ENCODE measurements around the gene EIF3D. TPM values are rescaled to one million over a fixed set of nuclear protein-coding genes. Genes with fewer than 3 reads are reported as not detected.

EIF3D gene
- total and polyA plus RNA-seq, 2 of the 4 experiments (the other 2 are of a cell fraction): 339 to 746 TPM

DNA sequence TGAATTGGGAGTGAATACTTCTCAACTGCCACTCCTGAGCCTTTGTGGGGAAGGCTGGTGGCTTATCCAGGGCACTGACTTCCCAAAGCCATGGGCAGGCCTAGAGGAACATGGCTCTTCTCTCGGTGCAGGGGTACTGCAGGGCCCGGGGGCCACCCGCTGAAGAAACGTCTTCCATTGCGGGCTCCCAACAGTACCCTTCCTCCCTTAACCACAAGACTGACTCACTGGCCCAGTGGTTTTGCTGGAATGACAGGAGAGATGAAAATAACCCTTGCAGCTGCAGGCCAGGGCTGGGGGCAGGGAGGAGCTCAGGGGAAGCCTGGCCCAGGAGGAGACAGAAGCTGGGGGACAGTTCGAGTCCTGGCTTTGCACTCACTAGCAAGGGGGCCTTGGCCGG, 61.0 kb downstream of the EIF3D start:
- dilution Hi-C loops (cut with HindIII; ENCODE audit: low sequenced_read_pairs, unreplicated experiment): no loop called here
- TF ChIP-seq CEBPB (IDR thresholded peaks at IDR 0.05; ENCODE audit: low read depth, low read length) (no peak; the same call in 1 of the 2 replicates), NFE2L2 (IDR thresholded peaks at IDR 0.05; ENCODE audit: low read depth, low read length) (peak; percentile 31; the same call in 1 of the 2 replicates), MAZ (IDR thresholded peaks at IDR 0.05; ENCODE audit: borderline replicate concordance, low read depth, low read length) (peak; percentile 86), POLR2A (IDR thresholded peaks at IDR 0.05; ENCODE audit: low read depth, low read length) (0 out of 2 replicates have a peak, but pooled peaks have one; percentile 54), CHD1 (IDR thresholded peaks at IDR 0.05; ENCODE audit: low read depth, low read length) (no peak), BHLHE40 (IDR thresholded peaks at IDR 0.05; ENCODE audit: low read depth, low read length) (peak; percentile 64), SMC3 (IDR thresholded peaks at IDR 0.05; ENCODE audit: low read depth, low read length) (peak; percentile 48), MXI1 (IDR thresholded peaks at IDR 0.05; ENCODE audit: borderline replicate concordance, low read depth, low read length) (no peak), FOS (IDR thresholded peaks at IDR 0.05; ENCODE audit: low read depth, low read length) (peak; percentile 99), MAFK (IDR thresholded peaks at IDR 0.05; ENCODE audit: low read depth, low read length) (0 out of 2 replicates have a peak, but pooled peaks have one; percentile 13), RAD21 (IDR thresholded peaks at IDR 0.05; ENCODE audit: low read length) (peak; percentile 43), RFX5 (IDR thresholded peaks at IDR 0.05; ENCODE audit: low read depth, low read length) (no peak)
- TF ChIP-seq, protein P1, sequence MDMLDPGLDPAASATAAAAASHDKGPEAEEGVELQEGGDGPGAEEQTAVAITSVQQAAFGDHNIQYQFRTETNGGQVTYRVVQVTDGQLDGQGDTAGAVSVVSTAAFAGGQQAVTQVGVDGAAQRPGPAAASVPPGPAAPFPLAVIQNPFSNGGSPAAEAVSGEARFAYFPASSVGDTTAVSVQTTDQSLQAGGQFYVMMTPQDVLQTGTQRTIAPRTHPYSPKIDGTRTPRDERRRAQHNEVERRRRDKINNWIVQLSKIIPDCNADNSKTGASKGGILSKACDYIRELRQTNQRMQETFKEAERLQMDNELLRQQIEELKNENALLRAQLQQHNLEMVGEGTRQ (IDR thresholded peaks at IDR 0.05; ENCODE audit: low read depth, low read length): no peak
- TF ChIP-seq, protein P2, sequence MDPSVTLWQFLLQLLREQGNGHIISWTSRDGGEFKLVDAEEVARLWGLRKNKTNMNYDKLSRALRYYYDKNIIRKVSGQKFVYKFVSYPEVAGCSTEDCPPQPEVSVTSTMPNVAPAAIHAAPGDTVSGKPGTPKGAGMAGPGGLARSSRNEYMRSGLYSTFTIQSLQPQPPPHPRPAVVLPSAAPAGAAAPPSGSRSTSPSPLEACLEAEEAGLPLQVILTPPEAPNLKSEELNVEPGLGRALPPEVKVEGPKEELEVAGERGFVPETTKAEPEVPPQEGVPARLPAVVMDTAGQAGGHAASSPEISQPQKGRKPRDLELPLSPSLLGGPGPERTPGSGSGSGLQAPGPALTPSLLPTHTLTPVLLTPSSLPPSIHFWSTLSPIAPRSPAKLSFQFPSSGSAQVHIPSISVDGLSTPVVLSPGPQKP (IDR thresholded peaks at IDR 0.05; ENCODE audit: borderline replicate concordance, low read depth, low read length): no peak
- TF ChIP-seq, protein P3, sequence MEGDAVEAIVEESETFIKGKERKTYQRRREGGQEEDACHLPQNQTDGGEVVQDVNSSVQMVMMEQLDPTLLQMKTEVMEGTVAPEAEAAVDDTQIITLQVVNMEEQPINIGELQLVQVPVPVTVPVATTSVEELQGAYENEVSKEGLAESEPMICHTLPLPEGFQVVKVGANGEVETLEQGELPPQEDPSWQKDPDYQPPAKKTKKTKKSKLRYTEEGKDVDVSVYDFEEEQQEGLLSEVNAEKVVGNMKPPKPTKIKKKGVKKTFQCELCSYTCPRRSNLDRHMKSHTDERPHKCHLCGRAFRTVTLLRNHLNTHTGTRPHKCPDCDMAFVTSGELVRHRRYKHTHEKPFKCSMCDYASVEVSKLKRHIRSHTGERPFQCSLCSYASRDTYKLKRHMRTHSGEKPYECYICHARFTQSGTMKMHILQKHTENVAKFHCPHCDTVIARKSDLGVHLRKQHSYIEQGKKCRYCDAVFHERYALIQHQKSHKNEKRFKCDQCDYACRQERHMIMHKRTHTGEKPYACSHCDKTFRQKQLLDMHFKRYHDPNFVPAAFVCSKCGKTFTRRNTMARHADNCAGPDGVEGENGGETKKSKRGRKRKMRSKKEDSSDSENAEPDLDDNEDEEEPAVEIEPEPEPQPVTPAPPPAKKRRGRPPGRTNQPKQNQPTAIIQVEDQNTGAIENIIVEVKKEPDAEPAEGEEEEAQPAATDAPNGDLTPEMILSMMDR (conservative IDR thresholded peaks at IDR 0.05; ENCODE audit: low read depth, low read length): 0 out of 2 replicates have a peak, but pooled peaks have one; percentile 6

More for the DNA sequence above, 61.0 kb downstream of the EIF3D start:
- Histone ChIP-seq H4K91ac (ENCODE audit: insufficient read depth, low read depth, low read length) (peak overlapping the region; percentile 100), H2AFZ (replicated peaks; ENCODE audit: low read length, poor library complexity) (peak overlapping the region; percentile 70), H2BK5ac (ENCODE audit: low read depth, low read length, poor library complexity, severe bottlenecking) (peak overlapping the region; percentile 99), H3K79me1 (ENCODE audit: low read depth in 1 of 2, low read length in 2 of 2) (peaks cover 30 to 88% of the 10 kb centered on the region in 2 experiments), H2BK120ac (ENCODE audit: low read depth, low read length) (peak overlapping the region; percentile 99), H4K20me1 (ENCODE audit: insufficient read depth, low read length) (peaks cover 19% of the 10 kb centered on the region), H3K4me2 (ENCODE audit: low read depth, low read length) (peak overlapping the region; percentile 71), H2AK5ac (ENCODE audit: low read depth, low read length) (peak overlapping the region; percentile 100), H3K27ac (ENCODE audit: insufficient read depth, low read length) (peak overlapping the region; percentile 96), H4K8ac (ENCODE audit: low read depth in 2 of 2, low read length in 2 of 2) (peak overlapping the region; percentile 93 to 99), H3K18ac (ENCODE audit: low read depth, low read length) (peak overlapping the region; percentile 94), H3K27me3 (ENCODE audit: control insufficient read depth, insufficient read depth, low read length) (no peaks in the 10 kb centered on the region), H3K9ac (ENCODE audit: low read depth, low read length) (peak overlapping the region; percentile 75), H3K36me3 (ENCODE audit: control insufficient read depth, insufficient read depth, low read length) (peaks cover 5% of the 10 kb centered on the region), H3K9me1 (ENCODE audit: insufficient read depth, low read length) (peaks cover 38% of the 10 kb centered on the region), H3K4me1 (ENCODE audit: control insufficient read depth, insufficient read depth, low read length) (peaks cover 51% of the 10 kb centered on the region), H3K4ac (ENCODE audit: low read depth, low read length) (peak overlapping the region; percentile 99), H3K23ac (ENCODE audit: low read depth, low read length) (peak overlapping the region; percentile 97), H3K14ac (replicated peaks; ENCODE audit: low read depth, low read length) (peak overlapping the region; percentile 99), H4K5ac (ENCODE audit: low read depth, low read length) (peak overlapping the region; percentile 93), H3K4me3 (ENCODE audit: insufficient read depth, low read depth, low read length) (no peak overlapping the region), H2AK9ac (replicated peaks; ENCODE audit: low read depth, low read length, poor library complexity) (peak overlapping the region; percentile 97), H2BK15ac (ENCODE audit: low read depth, low read length) (peak overlapping the region; percentile 98), H3K9me3 (ENCODE audit: control insufficient read depth, insufficient read depth, low read length) (no peaks in the 10 kb centered on the region), H3K56ac (ENCODE audit: extremely low read depth, insufficient read depth, low read length) (peak overlapping the region; percentile 96), H2BK20ac (ENCODE audit: low read depth, low read length) (peak overlapping the region; percentile 99)
- DNase-seq (peak; percentile 97), ATAC-seq (ENCODE audit: low read depth) (peak; percentile 70)
- POLR2A ChIA-PET (ENCODE audit: unreplicated experiment): interaction anchor here (0.6 to 4.9 kb wide), 4 partner anchors 80 to 140 kb away, joined by 3 to 30 read pairs (median 6); partner anchors contain the start of gene MYH9
- intact Hi-C loops (cut with micrococcal nuclease) (loop anchor here (5.0 kb wide), 2 partner anchors 51 to 101 kb away; no protein-coding TSS in a partner anchor), in situ Hi-C loops (cut with MboI; ENCODE audit: low sequenced_read_pairs) (loop anchor here (5.0 kb wide), 1 partner anchor 86 kb away; no protein-coding TSS in a partner anchor)
- CTCF ChIA-PET: interaction anchor here (3.8 kb wide), 1 partner anchor 167 kb away, joined by 17 read pairs; no protein-coding TSS in a partner anchor
- BruUV-seq (replicated peaks): no TSS peak
- 0% methylated on average over 1 of the region's 7 CpGs; no CpG with 5 or more reads in 1 of the 2 experiments for WGBS, 2 experiments (ENCODE audit: extremely low coverage in 2 of 2, insufficient read length in 1 of 2)

Measured in IMR-90 (cell line).